Neural cell (in vitro differentiated cells): Measurements from ENCODE around the gene COLEC12.

ENCODE experiments used
- EP300 ChIP-seq: fragments of 450-650 bp; conservative IDR thresholded peaks from 2 replicates; pipeline ENCODE4 v1.6.1; 2014; ENCODE audit warnings: antibody characterized with exemption, mild to moderate bottlenecking, moderate library complexity; ENCODE audit not compliant: poor library complexity, severe bottlenecking
- EZH2 ChIP-seq: fragments of 200-600, 300-800 bp; shearing (Covaris generic), sonication (generic); IDR thresholded peaks from 2 replicates; pipeline ENCODE4 v1.6.1; 2014; ENCODE audit warnings: antibody characterized with exemption, low read length, borderline replicate concordance, mild to moderate bottlenecking; ENCODE audit not compliant: insufficient read depth, poor library complexity, severe bottlenecking
- MXI1 ChIP-seq: fragments of 450-650 bp; conservative IDR thresholded peaks from 2 replicates; pipeline ENCODE4 v1.6.1; 2014; ENCODE audit warnings: antibody characterized with exemption, mild to moderate bottlenecking; ENCODE audit not compliant: poor library complexity, severe bottlenecking
- POLR2AphosphoS5 ChIP-seq: IDR thresholded peaks from 2 replicates; pipeline ENCODE4 v1.6.1; 2012
- RAD21 ChIP-seq: fragments of 450-650 bp; conservative IDR thresholded peaks from 2 replicates; pipeline ENCODE4 v1.6.1; 2014; ENCODE audit warnings: antibody characterized with exemption, mild to moderate bottlenecking, moderate library complexity
- REST ChIP-seq: IDR thresholded peaks from 2 replicates; pipeline ENCODE4 v1.6.1; 2012; ENCODE audit warnings: borderline replicate concordance
- SMC3 ChIP-seq: fragments of 450-650 bp; conservative IDR thresholded peaks from 2 replicates; pipeline ENCODE4 v1.6.1; 2014; ENCODE audit warnings: antibody characterized with exemption, mild to moderate bottlenecking, moderate library complexity; ENCODE audit not compliant: poor library complexity
- TAF1 ChIP-seq: IDR thresholded peaks from 2 replicates; pipeline ENCODE4 v1.6.1; 2012; ENCODE audit warnings: low read depth
- TF ChIP-seq, protein P1 (sequence below): fragments of 450-650 bp; IDR thresholded peaks from 2 replicates; pipeline ENCODE4 v1.5.1; 2014; ENCODE audit warnings: antibody characterized with exemption, mild to moderate bottlenecking, moderate library complexity; ENCODE audit not compliant: poor library complexity, severe bottlenecking

DNA sequence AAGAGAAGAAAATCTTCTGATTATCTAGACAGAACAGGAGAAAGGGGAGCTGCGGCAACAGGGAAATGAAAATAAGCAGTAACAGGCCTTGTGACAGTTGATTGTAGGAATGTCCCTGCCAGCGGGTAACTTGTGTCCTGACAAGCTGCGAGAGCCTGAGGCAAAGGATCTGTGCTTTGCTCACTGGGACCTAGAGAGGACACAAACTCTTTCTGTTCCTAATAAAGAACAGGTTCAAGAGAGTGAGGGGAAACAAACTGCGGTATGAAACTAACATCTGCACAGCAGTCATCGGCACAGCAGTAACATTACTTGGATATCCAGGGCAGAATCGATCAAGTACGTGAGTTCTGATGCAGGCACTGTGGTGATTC is 128.9 kb downstream of the COLEC12 start:
- TF ChIP-seq, protein P1, sequence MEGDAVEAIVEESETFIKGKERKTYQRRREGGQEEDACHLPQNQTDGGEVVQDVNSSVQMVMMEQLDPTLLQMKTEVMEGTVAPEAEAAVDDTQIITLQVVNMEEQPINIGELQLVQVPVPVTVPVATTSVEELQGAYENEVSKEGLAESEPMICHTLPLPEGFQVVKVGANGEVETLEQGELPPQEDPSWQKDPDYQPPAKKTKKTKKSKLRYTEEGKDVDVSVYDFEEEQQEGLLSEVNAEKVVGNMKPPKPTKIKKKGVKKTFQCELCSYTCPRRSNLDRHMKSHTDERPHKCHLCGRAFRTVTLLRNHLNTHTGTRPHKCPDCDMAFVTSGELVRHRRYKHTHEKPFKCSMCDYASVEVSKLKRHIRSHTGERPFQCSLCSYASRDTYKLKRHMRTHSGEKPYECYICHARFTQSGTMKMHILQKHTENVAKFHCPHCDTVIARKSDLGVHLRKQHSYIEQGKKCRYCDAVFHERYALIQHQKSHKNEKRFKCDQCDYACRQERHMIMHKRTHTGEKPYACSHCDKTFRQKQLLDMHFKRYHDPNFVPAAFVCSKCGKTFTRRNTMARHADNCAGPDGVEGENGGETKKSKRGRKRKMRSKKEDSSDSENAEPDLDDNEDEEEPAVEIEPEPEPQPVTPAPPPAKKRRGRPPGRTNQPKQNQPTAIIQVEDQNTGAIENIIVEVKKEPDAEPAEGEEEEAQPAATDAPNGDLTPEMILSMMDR: no peak
- TF ChIP-seq POLR2AphosphoS5 (no peak), EP300 (no peak), REST (no peak), TAF1 (no peak), RAD21 (no peak), EZH2 (no peak), MXI1 (no peak), SMC3 (no peak)
